ENCODE results near the gene ADGRL3.

ADGRL3 gene

DNA sequence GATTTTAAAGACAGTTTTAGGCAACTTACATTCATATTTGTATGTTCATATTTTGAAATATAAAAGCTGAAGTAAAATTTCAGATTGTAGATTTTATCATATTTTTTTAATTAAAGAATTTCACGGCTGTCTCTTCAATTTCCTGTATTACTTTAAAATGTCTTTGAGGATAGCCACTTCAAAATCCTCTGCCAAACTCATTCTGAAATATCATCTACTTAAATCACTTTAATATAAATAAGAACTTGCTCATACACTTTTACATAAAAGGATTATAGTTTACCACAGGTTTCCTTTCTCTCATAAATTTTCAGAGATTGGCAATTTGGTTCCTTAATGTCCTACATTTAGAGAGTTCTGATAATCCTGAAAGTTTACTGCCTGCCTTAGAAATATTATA, 478.2 kb downstream of the ADGRL3 start:
- H3K4me3 ChIP-seq (ENCODE audit: low read depth, low read length): no peak overlapping the region
- no peak for DNase-seq (ENCODE audit: low read depth)
- TF ChIP-seq, protein P1, sequence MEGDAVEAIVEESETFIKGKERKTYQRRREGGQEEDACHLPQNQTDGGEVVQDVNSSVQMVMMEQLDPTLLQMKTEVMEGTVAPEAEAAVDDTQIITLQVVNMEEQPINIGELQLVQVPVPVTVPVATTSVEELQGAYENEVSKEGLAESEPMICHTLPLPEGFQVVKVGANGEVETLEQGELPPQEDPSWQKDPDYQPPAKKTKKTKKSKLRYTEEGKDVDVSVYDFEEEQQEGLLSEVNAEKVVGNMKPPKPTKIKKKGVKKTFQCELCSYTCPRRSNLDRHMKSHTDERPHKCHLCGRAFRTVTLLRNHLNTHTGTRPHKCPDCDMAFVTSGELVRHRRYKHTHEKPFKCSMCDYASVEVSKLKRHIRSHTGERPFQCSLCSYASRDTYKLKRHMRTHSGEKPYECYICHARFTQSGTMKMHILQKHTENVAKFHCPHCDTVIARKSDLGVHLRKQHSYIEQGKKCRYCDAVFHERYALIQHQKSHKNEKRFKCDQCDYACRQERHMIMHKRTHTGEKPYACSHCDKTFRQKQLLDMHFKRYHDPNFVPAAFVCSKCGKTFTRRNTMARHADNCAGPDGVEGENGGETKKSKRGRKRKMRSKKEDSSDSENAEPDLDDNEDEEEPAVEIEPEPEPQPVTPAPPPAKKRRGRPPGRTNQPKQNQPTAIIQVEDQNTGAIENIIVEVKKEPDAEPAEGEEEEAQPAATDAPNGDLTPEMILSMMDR (IDR thresholded peaks at IDR 0.05; ENCODE audit: insufficient read depth, low read depth, low read length, missing control alignments): no peak

DNA sequence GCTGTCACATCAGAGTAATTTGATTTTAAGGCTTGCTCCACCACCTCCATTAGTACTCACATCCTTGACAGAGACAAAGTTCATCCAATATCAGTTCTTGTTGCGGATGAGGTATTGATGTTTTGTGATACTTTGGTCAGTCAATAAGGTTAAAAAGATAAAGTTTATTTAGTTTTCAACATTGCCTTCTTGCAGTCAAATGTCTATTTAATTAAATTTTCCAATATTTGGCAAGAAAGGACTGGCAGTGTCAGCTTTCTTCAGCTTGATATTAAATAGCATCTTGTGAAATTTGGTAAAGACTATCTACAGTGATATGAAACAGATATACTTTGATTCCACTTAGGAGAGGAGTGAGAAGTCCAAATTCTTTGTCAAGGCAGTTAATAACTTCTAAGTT, 493.4 kb downstream of the ADGRL3 start:
- H3K4me3 ChIP-seq (ENCODE audit: low read depth, low read length): no peak overlapping the region
- DNase-seq (ENCODE audit: low read depth): no peak
- TF ChIP-seq, protein P1 (IDR thresholded peaks at IDR 0.05; ENCODE audit: insufficient read depth, low read depth, low read length, missing control alignments): no peak

DNA sequence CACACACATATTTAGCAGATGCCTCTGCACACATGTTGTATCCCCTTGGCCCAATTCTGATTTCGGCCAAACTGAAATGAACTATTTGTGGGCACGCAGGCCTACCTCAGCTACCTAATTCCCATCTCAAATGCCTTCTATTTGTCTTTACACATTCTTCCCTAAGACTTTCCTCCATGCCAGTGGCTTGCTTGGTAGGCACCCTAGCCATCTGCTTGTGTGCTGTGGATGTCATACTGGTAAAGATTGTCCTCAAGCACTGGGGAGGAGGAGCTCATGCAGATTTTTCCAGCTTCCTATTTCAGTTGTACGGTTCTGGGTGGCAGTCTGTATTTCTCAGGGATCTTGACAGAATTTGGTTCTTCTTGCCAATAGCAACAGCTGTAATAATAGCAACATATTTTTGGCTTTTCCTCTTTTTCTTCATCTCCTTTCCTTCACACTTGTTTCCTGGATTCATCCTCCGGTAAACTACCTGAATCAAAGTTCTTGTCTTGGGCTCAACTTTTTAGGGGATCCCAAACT, 514.3 kb downstream of the ADGRL3 start:
- H3K4me3 ChIP-seq (ENCODE audit: low read depth, low read length): no peak overlapping the region
- TF ChIP-seq, protein P1 (IDR thresholded peaks at IDR 0.05; ENCODE audit: insufficient read depth, low read depth, low read length, missing control alignments): no peak
- DNase-seq (ENCODE audit: low read depth): no peak

DNA sequence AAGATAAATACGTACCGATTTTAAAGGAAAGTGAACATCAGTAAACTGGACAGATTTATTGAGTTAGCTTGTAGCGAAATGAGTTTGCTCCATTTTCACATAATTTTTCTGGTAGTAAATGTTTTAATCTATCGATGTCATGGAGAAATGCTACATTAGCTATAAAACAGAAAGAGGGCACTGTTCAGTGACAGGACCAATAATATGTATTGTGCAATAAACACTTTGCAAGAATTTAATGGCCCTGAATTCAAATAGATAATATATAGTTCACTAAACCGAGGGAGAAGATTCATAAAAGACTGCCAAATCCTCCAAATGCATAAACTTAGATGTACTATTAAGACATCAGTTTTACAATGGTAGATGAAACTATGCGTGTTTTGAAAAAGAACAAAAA, 516.3 kb downstream of the ADGRL3 start:
- no peak for DNase-seq (ENCODE audit: low read depth)

DNA sequence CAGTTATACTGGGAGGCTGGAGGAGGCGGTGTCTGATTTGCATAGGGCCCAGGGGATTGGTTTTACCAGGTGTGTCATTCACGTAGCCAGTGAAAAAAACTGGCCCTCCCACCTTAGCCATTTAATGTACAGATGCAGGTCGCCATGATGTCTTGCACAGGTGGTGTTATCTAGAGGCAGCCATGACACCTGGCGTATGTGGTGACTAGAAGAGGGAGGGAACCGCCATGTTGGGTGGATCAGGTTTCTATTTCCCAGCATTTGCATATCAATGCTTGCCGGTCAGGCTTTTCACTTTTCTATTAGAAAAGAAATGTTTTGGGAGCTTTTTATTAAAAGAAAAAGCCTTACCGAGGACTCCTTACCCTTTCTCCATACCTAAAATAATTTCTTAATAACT, 523.4 kb downstream of the ADGRL3 start:
- no peak overlapping the region for H3K4me3 ChIP-seq (ENCODE audit: low read depth, low read length)
- TF ChIP-seq, protein P1 (IDR thresholded peaks at IDR 0.05; ENCODE audit: insufficient read depth, low read depth, low read length, missing control alignments): no peak
- no peak for DNase-seq (ENCODE audit: low read depth)

More for the DNA sequence above, 516.3 kb downstream of the ADGRL3 start:
- TF ChIP-seq, protein P1 (IDR thresholded peaks at IDR 0.05; ENCODE audit: insufficient read depth, low read depth, low read length, missing control alignments): no peak
- no peak overlapping the region for H3K4me3 ChIP-seq (ENCODE audit: low read depth, low read length)

DNA sequence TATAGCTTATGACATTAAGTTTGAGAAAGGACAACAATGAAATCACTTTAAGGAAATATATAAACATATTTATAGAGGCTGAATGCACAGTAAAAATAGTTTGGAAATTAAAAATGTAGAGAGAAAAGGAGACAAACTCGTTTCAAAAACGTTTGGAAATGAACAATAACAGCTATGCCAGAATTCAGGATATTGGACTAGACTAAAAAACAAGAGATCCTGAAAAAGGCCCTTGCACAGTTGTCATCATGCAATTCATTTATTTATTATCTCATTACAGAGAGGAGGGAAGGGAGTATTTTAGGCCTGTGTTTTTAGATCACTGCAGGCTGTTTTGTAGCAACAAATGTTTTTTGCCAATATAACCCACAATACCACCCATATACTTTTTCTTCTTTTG, 527.2 kb downstream of the ADGRL3 start:
- DNase-seq (ENCODE audit: low read depth): no peak
- H3K4me3 ChIP-seq (ENCODE audit: low read depth, low read length): no peak overlapping the region
- TF ChIP-seq, protein P1 (IDR thresholded peaks at IDR 0.05; ENCODE audit: insufficient read depth, low read depth, low read length, missing control alignments): no peak

DNA sequence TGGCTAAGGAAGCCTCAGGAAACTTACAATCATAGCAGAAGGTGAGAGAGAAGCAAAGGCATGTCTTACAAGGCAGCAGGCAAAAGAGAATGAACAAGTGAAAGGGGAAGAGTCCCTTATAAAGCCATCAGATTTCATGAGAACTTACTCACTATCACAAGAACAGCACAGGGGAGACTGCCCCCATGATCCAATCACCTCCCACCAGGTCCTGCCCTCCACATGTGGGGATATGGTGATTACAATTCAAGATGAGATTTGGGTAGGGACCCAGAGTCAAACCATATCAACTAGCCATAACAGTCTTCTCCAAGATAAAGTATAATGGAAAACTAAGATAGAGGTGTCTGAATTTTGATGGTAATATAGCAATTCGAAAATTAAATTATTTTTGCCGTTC, 534.3 kb downstream of the ADGRL3 start:
- no peak for DNase-seq (ENCODE audit: low read depth)
- no peak overlapping the region for H3K4me3 ChIP-seq (ENCODE audit: low read depth, low read length)
- TF ChIP-seq, protein P1 (IDR thresholded peaks at IDR 0.05; ENCODE audit: insufficient read depth, low read depth, low read length, missing control alignments): no peak
